HEK293 (cell line): ENCODE results near the gene B2M.

Experiments
- CTCF ChIA-PET: fragments of 350-600 bp; formaldehyde crosslinking; extraction: SDS; loops from one replicate; lab custom pipeline; 2021; ENCODE audit warnings: antibody characterized with exemption; lab: Yijun Ruan, JAX
- POLR2A ChIA-PET: fragments of 300-600 bp; formaldehyde crosslinking; extraction: SDS; loops from one replicate; lab custom pipeline; 2020; ENCODE audit warnings: antibody characterized with exemption, inconsistent platforms; lab: Yijun Ruan, JAX
- H3K27ac ChIP-seq: fragments of 200-500 bp; sonication (Bioruptor generic); 2 replicates; pipeline ENCODE4 v1.5.1; 2014; ENCODE audit warnings: low read depth, low read length, control low read depth, inconsistent platforms; ENCODE audit errors: extremely low read depth
- H3K36me3 ChIP-seq, 2 experiments: fragments of 200-500 bp in 1 of 2; sonication (Bioruptor generic) in 1 of 2; 1 replicate in 1 of 2; 2 replicates in 1 of 2; pipeline ENCODE4 v1.5.1; 2014 to 2017; ENCODE audit warnings: inconsistent platforms in 2 of 2, low read length in 2 of 2; ENCODE audit not compliant: control insufficient read depth in 2 of 2, insufficient read depth in 1 of 2
- H3K4me1 ChIP-seq: fragments of 200-500 bp; sonication (Bioruptor generic); 2 replicates; pipeline ENCODE4 v1.5.1; 2014; ENCODE audit warnings: mild to moderate bottlenecking, low read length, inconsistent platforms; ENCODE audit not compliant: control insufficient read depth, insufficient read depth
- H3K4me3 ChIP-seq: 2 replicates; pipeline ENCODE4 v1.5.1; 2011; ENCODE audit warnings: low read depth, mild to moderate bottlenecking, control low read depth, low read length, moderate library complexity
- H3K9me3 ChIP-seq: fragments of 200-500 bp; sonication (Bioruptor generic); 2 replicates; pipeline ENCODE4 v1.5.1; 2014; ENCODE audit warnings: low read depth, low read length, inconsistent platforms; ENCODE audit not compliant: control insufficient read depth, insufficient read depth
- BCL11A ChIP-seq: fragments of 450-650 bp; formaldehyde crosslinking; IDR thresholded peaks from 2 replicates; pipeline ENCODE4 v1.5.1; 2016; ENCODE audit warnings: low read depth, missing biosample characterization, missing genetic modification characterization
- FEZF1 ChIP-seq: fragments of 450-650 bp; formaldehyde crosslinking; IDR thresholded peaks from 2 replicates; pipeline ENCODE4 v1.5.1; 2016; ENCODE audit warnings: missing biosample characterization, missing genetic modification characterization
- KLF9 ChIP-seq: fragments of 450-650 bp; formaldehyde crosslinking; IDR thresholded peaks from 2 replicates; pipeline ENCODE4 v1.5.1; 2016; ENCODE audit warnings: missing biosample characterization, missing genetic modification characterization, low read depth
- SP3 ChIP-seq: fragments of 450-650 bp; formaldehyde crosslinking; IDR thresholded peaks from 2 replicates; pipeline ENCODE4 v1.5.1; 2016; ENCODE audit warnings: missing biosample characterization, missing genetic modification characterization
- TCF7L2 ChIP-seq: IDR thresholded peaks from 2 replicates; pipeline ENCODE4 v1.6.1; 2011; ENCODE audit warnings: low read depth, mild to moderate bottlenecking, inconsistent platforms, low read length, moderate library complexity, borderline replicate concordance
- ZBTB20 ChIP-seq: fragments of 450-650 bp; formaldehyde crosslinking; IDR thresholded peaks from 2 replicates; pipeline ENCODE4 v1.5.1; 2016; ENCODE audit warnings: missing biosample characterization, missing genetic modification characterization
- ZFHX2 ChIP-seq: fragments of 450-650 bp; formaldehyde crosslinking; conservative IDR thresholded peaks from 2 replicates; pipeline ENCODE4 v1.5.1; 2016; ENCODE audit warnings: missing biosample characterization, missing genetic modification characterization
- ZNF112 ChIP-seq: fragments of 450-650 bp; formaldehyde crosslinking; IDR thresholded peaks from 2 replicates; pipeline ENCODE4 v1.5.0; 2017; ENCODE audit warnings: missing biosample characterization, missing genetic modification characterization
- ZNF2 ChIP-seq: fragments of 450-650 bp; formaldehyde crosslinking; IDR thresholded peaks from 2 replicates; pipeline ENCODE4 v1.5.1; 2016; ENCODE audit warnings: missing biosample characterization, missing genetic modification characterization
- ZNF202 ChIP-seq: fragments of 450-650 bp; formaldehyde crosslinking; IDR thresholded peaks from 2 replicates; pipeline ENCODE4 v1.5.1; 2016; ENCODE audit warnings: missing biosample characterization, missing genetic modification characterization, borderline replicate concordance
- ZNF221 ChIP-seq: fragments of 450-650 bp; formaldehyde crosslinking; IDR thresholded peaks from 2 replicates; pipeline ENCODE4 v1.5.1; 2017; ENCODE audit warnings: missing biosample characterization, missing genetic modification characterization, borderline replicate concordance
- ZNF324 ChIP-seq: fragments of 450-650 bp; formaldehyde crosslinking; IDR thresholded peaks from 2 replicates; pipeline ENCODE4 v1.5.1; 2016; ENCODE audit warnings: missing biosample characterization, missing genetic modification characterization
- ZNF37A ChIP-seq: fragments of 450-650 bp; IDR thresholded peaks from 2 replicates; pipeline ENCODE4 v1.5.1; 2018; ENCODE audit warnings: missing biosample characterization, missing genetic modification characterization
- ZNF48 ChIP-seq: fragments of 450-650 bp; formaldehyde crosslinking; IDR thresholded peaks from 2 replicates; pipeline ENCODE4 v1.5.1; 2016; ENCODE audit warnings: missing biosample characterization, missing genetic modification characterization
- ZNF529 ChIP-seq: fragments of 450-650 bp; formaldehyde crosslinking; IDR thresholded peaks from 2 replicates; pipeline ENCODE4 v1.5.1; 2017; ENCODE audit warnings: missing genetic modification characterization, missing biosample characterization; ENCODE audit not compliant: insufficient replicate concordance
- ZNF548 ChIP-seq: fragments of 450-650 bp; formaldehyde crosslinking; IDR thresholded peaks from 2 replicates; pipeline ENCODE4 v1.5.1; 2016; ENCODE audit warnings: missing biosample characterization, missing genetic modification characterization
- ZNF555 ChIP-seq: fragments of 450-650 bp; formaldehyde crosslinking; conservative IDR thresholded peaks from 2 replicates; pipeline ENCODE4 v1.5.1; 2017; ENCODE audit warnings: missing biosample characterization, mild to moderate bottlenecking, missing genetic modification characterization, inconsistent platforms
- ZNF626 ChIP-seq: fragments of 450-650 bp; sonication (Bioruptor Pico); formaldehyde crosslinking; IDR thresholded peaks from 2 replicates; pipeline ENCODE4 v1.5.1; 2018; ENCODE audit warnings: missing biosample characterization, missing genetic modification characterization, inconsistent platforms
- ZNF658 ChIP-seq: fragments of 450-650 bp; formaldehyde crosslinking; IDR thresholded peaks from 2 replicates; pipeline ENCODE4; 2016; ENCODE audit warnings: missing biosample characterization, missing genetic modification characterization
- ZNF670 ChIP-seq: fragments of 450-650 bp; formaldehyde crosslinking; IDR thresholded peaks from 2 replicates; pipeline ENCODE4 v1.5.1; 2016; ENCODE audit warnings: missing biosample characterization, missing genetic modification characterization, low read depth
- ZNF701 ChIP-seq: fragments of 450-650 bp; formaldehyde crosslinking; IDR thresholded peaks from 2 replicates; pipeline ENCODE4 v1.5.1; 2016; ENCODE audit warnings: missing biosample characterization, missing genetic modification characterization
- ZSCAN16 ChIP-seq: fragments of 450-650 bp; formaldehyde crosslinking; IDR thresholded peaks from 2 replicates; pipeline ENCODE4 v1.5.1; 2016; ENCODE audit warnings: missing biosample characterization, missing genetic modification characterization
- TF ChIP-seq, protein P1 (sequence below): fragments of 450-650 bp; formaldehyde crosslinking; IDR thresholded peaks from 2 replicates; pipeline ENCODE4 v1.5.1; 2016; ENCODE audit warnings: missing biosample characterization, missing genetic modification characterization
- TF ChIP-seq, protein P2 (sequence below): IDR thresholded peaks from 2 replicates; pipeline ENCODE4 v1.6.1; 2011; ENCODE audit warnings: mild to moderate bottlenecking, low read depth, low read length, borderline replicate concordance
- TF ChIP-seq, protein P3 (sequence below): fragments of 450-650 bp; formaldehyde crosslinking; conservative IDR thresholded peaks from 2 replicates; pipeline ENCODE4 v1.5.1; 2016; ENCODE audit warnings: low read depth, missing biosample characterization, missing genetic modification characterization

The B2M gene

DNA sequence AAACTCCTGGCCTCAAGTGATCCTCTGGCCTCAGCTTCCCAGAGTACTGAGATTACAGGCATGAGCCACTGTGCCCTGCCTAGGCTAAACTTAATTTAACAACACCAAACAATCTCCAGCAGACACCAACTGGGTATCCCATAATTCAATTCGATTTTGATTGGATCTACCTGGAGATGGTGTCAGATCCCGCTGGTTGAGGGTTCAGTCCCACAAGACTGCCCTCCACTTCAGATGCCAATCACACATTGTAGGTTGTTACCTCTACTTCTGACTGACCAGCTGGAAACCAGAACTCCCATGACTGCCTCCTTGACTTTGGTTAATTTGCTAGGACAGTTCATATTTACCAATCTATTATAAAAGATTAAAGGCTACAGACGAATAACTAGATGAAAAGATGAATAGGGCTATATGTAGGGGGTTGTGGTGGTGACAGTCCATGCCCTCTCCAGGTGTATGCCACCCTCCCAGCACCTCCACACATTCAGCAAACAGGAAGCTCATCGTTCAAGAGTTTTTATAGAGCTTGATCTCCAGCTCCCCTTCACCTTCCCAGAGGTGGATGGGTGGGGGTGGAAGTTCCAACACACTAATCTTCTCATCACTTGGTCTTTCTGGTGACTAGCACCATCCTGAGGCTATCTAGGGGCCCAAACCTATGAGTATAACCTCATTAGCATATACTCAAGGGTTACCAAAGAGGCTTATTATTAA is 9.3 kb downstream of the B2M start:
- POLR2A ChIA-PET, result interaction anchor here (0.6 to 1.1 kb wide), 2 partner anchors 17 to 1786 kb away, joined by 3 to 5 read pairs; no protein-coding TSS in a partner anchor
- no peaks in the 10 kb centered on the region for H3K4me1 ChIP-seq

DNA sequence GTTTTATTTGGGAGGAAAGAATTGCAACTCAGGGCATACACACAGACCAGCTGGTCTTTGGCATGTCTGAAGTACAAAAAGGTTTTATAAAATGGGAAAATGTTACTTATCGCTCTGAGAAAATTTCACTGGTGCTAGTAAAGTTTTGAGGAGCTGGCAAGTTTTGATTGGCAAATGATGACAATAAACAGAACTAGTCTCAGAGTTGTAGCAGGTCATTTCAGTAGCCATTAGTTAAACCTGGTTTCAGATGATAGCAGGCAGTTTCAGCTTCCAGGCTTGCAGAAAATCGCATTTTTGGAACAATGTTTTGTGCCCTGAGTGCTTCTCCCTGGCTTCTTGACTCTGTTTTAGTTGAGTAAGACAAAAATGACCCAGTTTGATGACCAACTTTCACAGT is 10.7 kb downstream of the B2M start:
- Histone ChIP-seq H3K27ac (no peak overlapping the region), H3K4me3 (no peak overlapping the region), H3K9me3 (no peaks in the 10 kb centered on the region), H3K36me3 (peaks cover 9 to 17% of the 10 kb centered on the region in 2 experiments), H3K4me1 (peaks cover 7% of the 10 kb centered on the region; the same call in 1 of the 2 replicates)
- no peak for TF ChIP-seq ZSCAN16 (tag by site-specific recombination)
- no peak for TF ChIP-seq ZNF324
- TF ChIP-seq, protein P1, sequence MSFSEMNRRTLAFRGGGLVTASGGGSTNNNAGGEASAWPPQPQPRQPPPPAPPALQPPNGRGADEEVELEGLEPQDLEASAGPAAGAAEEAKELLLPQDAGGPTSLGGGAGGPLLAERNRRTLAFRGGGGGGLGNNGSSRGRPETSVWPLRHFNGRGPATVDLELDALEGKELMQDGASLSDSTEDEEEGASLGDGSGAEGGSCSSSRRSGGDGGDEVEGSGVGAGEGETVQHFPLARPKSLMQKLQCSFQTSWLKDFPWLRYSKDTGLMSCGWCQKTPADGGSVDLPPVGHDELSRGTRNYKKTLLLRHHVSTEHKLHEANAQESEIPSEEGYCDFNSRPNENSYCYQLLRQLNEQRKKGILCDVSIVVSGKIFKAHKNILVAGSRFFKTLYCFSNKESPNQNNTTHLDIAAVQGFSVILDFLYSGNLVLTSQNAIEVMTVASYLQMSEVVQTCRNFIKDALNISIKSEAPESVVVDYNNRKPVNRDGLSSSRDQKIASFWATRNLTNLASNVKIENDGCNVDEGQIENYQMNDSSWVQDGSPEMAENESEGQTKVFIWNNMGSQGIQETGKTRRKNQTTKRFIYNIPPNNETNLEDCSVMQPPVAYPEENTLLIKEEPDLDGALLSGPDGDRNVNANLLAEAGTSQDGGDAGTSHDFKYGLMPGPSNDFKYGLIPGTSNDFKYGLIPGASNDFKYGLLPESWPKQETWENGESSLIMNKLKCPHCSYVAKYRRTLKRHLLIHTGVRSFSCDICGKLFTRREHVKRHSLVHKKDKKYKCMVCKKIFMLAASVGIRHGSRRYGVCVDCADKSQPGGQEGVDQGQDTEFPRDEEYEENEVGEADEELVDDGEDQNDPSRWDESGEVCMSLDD (tag by site-specific recombination), result no peak
- no peak for TF ChIP-seq ZNF48
- TF ChIP-seq ZNF670, result no peak
- TF ChIP-seq ZBTB20 (tag by site-specific recombination), result no peak
- TF ChIP-seq ZNF658 (tag by site-specific recombination), result no peak
- TF ChIP-seq ZNF701 (tag by site-specific recombination), result no peak
- TF ChIP-seq ZNF529 (tag by site-specific recombination), result no peak
- no peak for TF ChIP-seq ZNF555 (tag by site-specific recombination)
- no peak for TF ChIP-seq ZNF221 (tag by site-specific recombination)
- TF ChIP-seq ZNF626 (tag by site-specific recombination), result no peak
- no peak for TF ChIP-seq ZFHX2 (tag by site-specific recombination)
- TF ChIP-seq, protein P2, sequence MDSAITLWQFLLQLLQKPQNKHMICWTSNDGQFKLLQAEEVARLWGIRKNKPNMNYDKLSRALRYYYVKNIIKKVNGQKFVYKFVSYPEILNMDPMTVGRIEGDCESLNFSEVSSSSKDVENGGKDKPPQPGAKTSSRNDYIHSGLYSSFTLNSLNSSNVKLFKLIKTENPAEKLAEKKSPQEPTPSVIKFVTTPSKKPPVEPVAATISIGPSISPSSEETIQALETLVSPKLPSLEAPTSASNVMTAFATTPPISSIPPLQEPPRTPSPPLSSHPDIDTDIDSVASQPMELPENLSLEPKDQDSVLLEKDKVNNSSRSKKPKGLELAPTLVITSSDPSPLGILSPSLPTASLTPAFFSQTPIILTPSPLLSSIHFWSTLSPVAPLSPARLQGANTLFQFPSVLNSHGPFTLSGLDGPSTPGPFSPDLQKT, result no peak
- no peak for TF ChIP-seq ZNF548 (tag by site-specific recombination)
- CTCF ChIA-PET, result interaction anchor here (1.9 kb wide), 1 partner anchor 58 kb away, joined by 5 read pairs; the partner anchor contains the start of gene SPG11
- POLR2A ChIA-PET, result interaction anchor here (0.6 to 0.8 kb wide), 2 partner anchors 9 to 168 kb away, joined by 3 to 5 read pairs; no protein-coding TSS in a partner anchor

More for the DNA sequence above, 9.3 kb downstream of the B2M start:
- H3K27ac ChIP-seq, result no peak overlapping the region
- TF ChIP-seq FEZF1 (tag by site-specific recombination), result no peak
- no peak for TF ChIP-seq SP3 (tag by site-specific recombination)
- no peak for TF ChIP-seq ZNF2
- TF ChIP-seq ZNF37A, result no peak
- no peak for TF ChIP-seq KLF9
- no peak for TF ChIP-seq ZNF202 (tag by site-specific recombination)
- TF ChIP-seq BCL11A, result no peak
- no peak for TF ChIP-seq TCF7L2
- TF ChIP-seq, protein P1 (tag by site-specific recombination), result no peak
- TF ChIP-seq ZNF112 (tag by site-specific recombination), result no peak
- TF ChIP-seq, protein P3, sequence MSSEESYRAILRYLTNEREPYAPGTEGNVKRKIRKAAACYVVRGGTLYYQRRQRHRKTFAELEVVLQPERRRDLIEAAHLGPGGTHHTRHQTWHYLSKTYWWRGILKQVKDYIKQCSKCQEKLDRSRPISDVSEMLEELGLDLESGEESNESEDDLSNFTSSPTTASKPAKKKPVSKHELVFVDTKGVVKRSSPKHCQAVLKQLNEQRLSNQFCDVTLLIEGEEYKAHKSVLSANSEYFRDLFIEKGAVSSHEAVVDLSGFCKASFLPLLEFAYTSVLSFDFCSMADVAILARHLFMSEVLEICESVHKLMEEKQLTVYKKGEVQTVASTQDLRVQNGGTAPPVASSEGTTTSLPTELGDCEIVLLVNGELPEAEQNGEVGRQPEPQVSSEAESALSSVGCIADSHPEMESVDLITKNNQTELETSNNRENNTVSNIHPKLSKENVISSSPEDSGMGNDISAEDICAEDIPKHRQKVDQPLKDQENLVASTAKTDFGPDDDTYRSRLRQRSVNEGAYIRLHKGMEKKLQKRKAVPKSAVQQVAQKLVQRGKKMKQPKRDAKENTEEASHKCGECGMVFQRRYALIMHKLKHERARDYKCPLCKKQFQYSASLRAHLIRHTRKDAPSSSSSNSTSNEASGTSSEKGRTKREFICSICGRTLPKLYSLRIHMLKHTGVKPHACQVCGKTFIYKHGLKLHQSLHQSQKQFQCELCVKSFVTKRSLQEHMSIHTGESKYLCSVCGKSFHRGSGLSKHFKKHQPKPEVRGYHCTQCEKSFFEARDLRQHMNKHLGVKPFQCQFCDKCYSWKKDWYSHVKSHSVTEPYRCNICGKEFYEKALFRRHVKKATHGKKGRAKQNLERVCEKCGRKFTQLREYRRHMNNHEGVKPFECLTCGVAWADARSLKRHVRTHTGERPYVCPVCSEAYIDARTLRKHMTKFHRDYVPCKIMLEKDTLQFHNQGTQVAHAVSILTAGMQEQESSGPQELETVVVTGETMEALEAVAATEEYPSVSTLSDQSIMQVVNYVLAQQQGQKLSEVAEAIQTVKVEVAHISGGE, result no peak
- peaks cover 15 to 31% of the 10 kb centered on the region in 2 experiments for H3K36me3 ChIP-seq
- H3K9me3 ChIP-seq, result no peaks in the 10 kb centered on the region
- no peak overlapping the region for H3K4me3 ChIP-seq
- CTCF ChIA-PET, result interaction anchor here (1.9 kb wide), 1 partner anchor 57 kb away, joined by 5 read pairs; the partner anchor contains the start of gene SPG11
